HEK293T (cell line): ENCODE data around the gene CCR5AS.

Experiments used
- CTCF ChIA-PET: fragments of 350-600 bp; formaldehyde crosslinking; extraction: SDS; loops from one replicate; lab custom pipeline; 2021; ENCODE audit warnings: antibody characterized with exemption, inconsistent platforms; lab: Yijun Ruan, JAX
- POLR2A ChIA-PET: fragments of 350-600 bp; formaldehyde crosslinking; extraction: SDS; loops from one replicate; lab custom pipeline; 2020; ENCODE audit warnings: antibody characterized with exemption, inconsistent platforms; lab: Yijun Ruan, JAX
- DNase-seq: peaks from one replicate; pipeline ENCODE4 v3.0.0; 2012; ENCODE audit warnings: mixed read lengths; ENCODE audit errors: extremely low spot score
- ARNT ChIP-seq: fragments of 450-650 bp; IDR thresholded peaks from 2 replicates; pipeline ENCODE4 v1.6.1; 2017; ENCODE audit warnings: mild to moderate bottlenecking
- BHLHE40 ChIP-seq: fragments of 450-650 bp; IDR thresholded peaks from 2 replicates; pipeline ENCODE4 v1.6.1; 2016; ENCODE audit warnings: mild to moderate bottlenecking, moderate library complexity, borderline replicate concordance
- CTBP1 ChIP-seq: fragments of 450-650 bp; IDR thresholded peaks from 2 replicates; pipeline ENCODE4 v1.6.1; 2016; ENCODE audit warnings: borderline replicate concordance
- ELF4 ChIP-seq: fragments of 450-650 bp; IDR thresholded peaks from 2 replicates; pipeline ENCODE4 v1.6.1; 2017; ENCODE audit warnings: antibody characterized with exemption
- FOXA1 ChIP-seq: fragments of 450-650 bp; IDR thresholded peaks from 2 replicates; pipeline ENCODE4 v1.6.1; 2016; ENCODE audit warnings: mild to moderate bottlenecking
- FOXK2 ChIP-seq: fragments of 450-650 bp; IDR thresholded peaks from 2 replicates; pipeline ENCODE4 v1.6.1; 2016; ENCODE audit warnings: mild to moderate bottlenecking
- FOXM1 ChIP-seq: fragments of 450-650 bp; IDR thresholded peaks from 2 replicates; pipeline ENCODE4 v1.6.1; 2017; ENCODE audit warnings: mild to moderate bottlenecking, borderline replicate concordance
- HDGF ChIP-seq: fragments of 450-650 bp; IDR thresholded peaks from 2 replicates; pipeline ENCODE4 v1.6.1; 2017; ENCODE audit warnings: antibody characterized with exemption, borderline replicate concordance
- L3MBTL2 ChIP-seq: fragments of 450-650 bp; conservative IDR thresholded peaks from 2 replicates; pipeline ENCODE4 v1.6.1; 2016; ENCODE audit warnings: mild to moderate bottlenecking
- LEF1 ChIP-seq: fragments of 450-650 bp; IDR thresholded peaks from 2 replicates; pipeline ENCODE4 v1.6.1; 2017; ENCODE audit warnings: mild to moderate bottlenecking, borderline replicate concordance
- NFRKB ChIP-seq: fragments of 450-650 bp; IDR thresholded peaks from 2 replicates; pipeline ENCODE4 v1.6.1; 2016; ENCODE audit warnings: mild to moderate bottlenecking, moderate library complexity
- SP1 ChIP-seq: fragments of 450-650 bp; IDR thresholded peaks from 2 replicates; pipeline ENCODE4 v1.6.1; 2017
- SUZ12 ChIP-seq: fragments of 450-650 bp; IDR thresholded peaks from 2 replicates; pipeline ENCODE4 v1.6.1; 2016; ENCODE audit warnings: mild to moderate bottlenecking
- TARDBP ChIP-seq: fragments of 450-650 bp; IDR thresholded peaks from 2 replicates; pipeline ENCODE4 v1.6.1; 2016
- ZNF384 ChIP-seq: fragments of 450-650 bp; IDR thresholded peaks from 2 replicates; pipeline ENCODE4 v1.6.1; 2016
- TF ChIP-seq, protein P1 (sequence below): fragments of 450-650 bp; IDR thresholded peaks from 2 replicates; pipeline ENCODE4 v1.6.1; 2016

CCR5AS gene

DNA sequence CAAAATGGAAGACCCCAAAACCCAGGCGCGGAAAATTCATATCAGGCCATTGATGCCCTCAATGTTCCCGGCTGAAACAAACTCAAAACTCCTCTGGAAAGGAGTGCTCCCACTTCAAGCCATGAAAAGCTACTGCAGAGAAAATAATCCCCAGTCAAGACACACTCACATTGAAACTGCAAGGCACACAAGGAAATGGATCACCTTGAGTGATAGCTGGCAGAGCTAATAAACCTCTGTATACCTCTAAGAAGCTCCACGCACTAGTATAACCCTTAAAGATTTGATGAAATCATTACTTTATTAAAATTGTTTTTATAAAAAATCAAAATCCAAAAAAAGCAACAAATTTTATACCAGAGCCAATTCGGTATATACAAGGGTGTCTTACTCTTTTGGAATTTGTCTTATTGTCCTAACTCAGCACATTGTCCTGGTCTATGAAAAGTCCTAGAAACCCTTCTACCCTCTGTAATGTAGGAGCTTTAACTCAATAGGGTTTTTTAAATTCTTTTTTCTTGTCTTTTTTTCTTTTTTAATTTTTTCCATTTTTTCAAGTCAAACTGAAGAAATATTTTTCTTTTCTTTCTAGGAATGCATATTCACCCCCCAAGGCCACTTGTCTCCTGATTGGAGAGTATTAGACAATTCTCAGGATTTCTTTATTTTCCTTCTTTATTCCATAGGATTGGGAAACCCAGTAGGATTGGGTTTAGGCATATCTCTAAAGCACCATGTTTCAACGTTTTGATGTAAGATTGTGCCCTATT, 8.5 kb downstream of the CCR5AS start:
- no peak for DNase-seq
- ChIA-PET POLR2A (no interaction called here), CTCF (no interaction called here)
- no peak for TF ChIP-seq ELF4
- TF ChIP-seq BHLHE40: no peak
- TF ChIP-seq SP1: no peak
- TF ChIP-seq LEF1: no peak
- no peak for TF ChIP-seq FOXM1
- TF ChIP-seq, protein P1, sequence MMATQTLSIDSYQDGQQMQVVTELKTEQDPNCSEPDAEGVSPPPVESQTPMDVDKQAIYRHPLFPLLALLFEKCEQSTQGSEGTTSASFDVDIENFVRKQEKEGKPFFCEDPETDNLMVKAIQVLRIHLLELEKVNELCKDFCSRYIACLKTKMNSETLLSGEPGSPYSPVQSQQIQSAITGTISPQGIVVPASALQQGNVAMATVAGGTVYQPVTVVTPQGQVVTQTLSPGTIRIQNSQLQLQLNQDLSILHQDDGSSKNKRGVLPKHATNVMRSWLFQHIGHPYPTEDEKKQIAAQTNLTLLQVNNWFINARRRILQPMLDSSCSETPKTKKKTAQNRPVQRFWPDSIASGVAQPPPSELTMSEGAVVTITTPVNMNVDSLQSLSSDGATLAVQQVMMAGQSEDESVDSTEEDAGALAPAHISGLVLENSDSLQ: no peak
- TF ChIP-seq FOXK2: no peak
- TF ChIP-seq CTBP1: no peak
- no peak for TF ChIP-seq FOXA1
- no peak for TF ChIP-seq ARNT
- TF ChIP-seq TARDBP: no peak

DNA sequence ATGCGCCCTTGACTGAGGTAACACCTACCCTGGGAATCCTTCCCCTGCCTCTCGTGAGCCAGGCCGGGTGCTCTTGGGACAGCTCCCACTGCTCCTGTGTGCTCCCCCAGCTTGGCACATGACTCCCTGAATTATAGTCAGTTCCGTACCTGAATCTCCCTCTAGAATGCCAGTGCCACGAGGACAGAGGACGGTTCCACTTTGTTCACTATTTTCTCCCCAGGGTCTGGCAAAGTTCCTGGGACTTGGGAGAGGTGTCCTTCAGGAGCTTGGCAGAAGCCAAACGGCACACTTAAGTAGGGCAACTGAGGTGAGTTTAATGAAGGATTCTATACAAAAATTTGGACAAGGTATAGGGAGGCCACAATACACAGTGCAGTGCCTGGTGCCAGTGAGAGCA, 9.8 kb downstream of the CCR5AS start:
- no peak for TF ChIP-seq NFRKB
- TF ChIP-seq L3MBTL2: no peak
- TF ChIP-seq SP1: no peak
- TF ChIP-seq ZNF384: no peak
- TF ChIP-seq TARDBP: no peak
- TF ChIP-seq ELF4: no peak
- no peak for TF ChIP-seq ARNT
- no peak for TF ChIP-seq LEF1
- no peak for TF ChIP-seq FOXA1
- DNase-seq: no peak
- ChIA-PET POLR2A (no interaction called here), CTCF (no interaction called here)

DNA sequence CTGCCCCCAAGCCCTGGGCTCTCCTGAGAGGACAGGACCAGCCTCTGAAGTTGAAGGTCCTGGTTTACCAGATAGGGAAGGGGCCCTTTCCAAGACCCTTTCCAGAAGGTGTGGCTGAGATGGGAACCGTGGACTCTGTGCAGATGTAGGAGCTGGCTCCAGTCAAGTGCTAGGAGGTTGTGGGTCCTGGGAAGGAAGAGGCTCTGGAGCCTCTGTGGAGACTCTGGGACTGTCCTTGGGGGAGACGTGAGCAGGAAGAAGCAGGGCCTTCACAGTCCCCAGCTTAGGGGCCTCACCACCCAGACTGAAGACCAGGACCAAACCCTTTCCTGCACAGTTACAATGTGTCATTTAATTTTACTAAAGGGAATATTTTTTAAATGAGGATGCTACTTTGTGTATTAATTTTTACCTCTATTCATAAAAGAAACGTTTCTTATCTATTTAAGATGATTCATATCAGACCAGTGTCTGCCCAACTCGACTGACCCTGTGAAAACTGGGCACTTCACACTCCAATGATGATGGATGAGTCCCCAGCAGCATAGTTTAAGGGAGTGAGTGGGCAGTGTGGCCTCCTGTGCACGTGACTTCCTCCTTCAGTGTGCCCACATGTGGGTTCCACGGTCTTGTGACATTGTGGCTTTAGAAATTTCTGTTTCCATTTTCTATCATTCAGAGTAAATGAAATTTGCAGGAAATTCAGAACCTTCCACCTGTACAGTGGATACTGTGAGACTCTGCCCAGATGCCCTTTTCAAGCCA, 10.9 kb downstream of the CCR5AS start:
- TF ChIP-seq, protein P1: no peak
- TF ChIP-seq ELF4: no peak
- TF ChIP-seq ZNF384: no peak
- no peak for TF ChIP-seq FOXM1
- TF ChIP-seq FOXK2: no peak
- no peak for TF ChIP-seq HDGF
- TF ChIP-seq SUZ12: no peak
- TF ChIP-seq ARNT: no peak
- CTCF ChIA-PET: interaction anchor here (0.7 kb wide), 1 partner anchor 42 kb away, joined by 3 read pairs; no protein-coding TSS in a partner anchor
- no peak for DNase-seq
- POLR2A ChIA-PET: no interaction called here

DNA sequence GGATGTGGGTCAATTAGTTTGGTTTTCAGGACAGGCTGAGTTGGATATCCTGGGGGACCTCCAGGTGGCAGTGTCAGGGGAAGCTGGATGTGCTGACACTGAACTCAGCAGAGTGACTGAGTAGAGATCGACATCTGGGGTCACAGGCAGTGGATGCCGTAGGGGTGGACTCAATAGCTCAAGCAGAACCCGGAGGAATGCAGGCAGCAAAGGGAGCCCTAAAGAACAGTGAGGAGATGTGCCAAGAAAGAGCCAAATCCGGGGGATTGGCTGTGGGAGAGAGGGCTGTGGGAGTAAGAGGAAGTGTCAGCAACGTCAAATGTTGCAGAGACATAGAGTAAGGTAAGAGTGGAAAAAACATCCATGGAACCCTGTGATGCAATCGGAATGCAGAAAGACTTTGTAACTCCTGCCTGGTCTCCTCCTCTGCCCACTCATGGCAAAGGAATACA, 11.6 kb downstream of the CCR5AS start:
- CTCF ChIA-PET: interaction anchor here (0.7 kb wide), 1 partner anchor 43 kb away, joined by 3 read pairs; no protein-coding TSS in a partner anchor
- POLR2A ChIA-PET: no interaction called here
- no peak for TF ChIP-seq ARNT
- TF ChIP-seq, protein P1: no peak
- TF ChIP-seq L3MBTL2: no peak
- TF ChIP-seq BHLHE40: no peak
- TF ChIP-seq FOXM1: no peak
- no peak for TF ChIP-seq ELF4
- no peak for TF ChIP-seq NFRKB
- TF ChIP-seq HDGF: no peak
- TF ChIP-seq FOXK2: no peak
- TF ChIP-seq ZNF384: no peak
- no peak for TF ChIP-seq SP1
- no peak for TF ChIP-seq TARDBP
- TF ChIP-seq CTBP1: no peak
- TF ChIP-seq SUZ12: no peak
- no peak for DNase-seq

DNA sequence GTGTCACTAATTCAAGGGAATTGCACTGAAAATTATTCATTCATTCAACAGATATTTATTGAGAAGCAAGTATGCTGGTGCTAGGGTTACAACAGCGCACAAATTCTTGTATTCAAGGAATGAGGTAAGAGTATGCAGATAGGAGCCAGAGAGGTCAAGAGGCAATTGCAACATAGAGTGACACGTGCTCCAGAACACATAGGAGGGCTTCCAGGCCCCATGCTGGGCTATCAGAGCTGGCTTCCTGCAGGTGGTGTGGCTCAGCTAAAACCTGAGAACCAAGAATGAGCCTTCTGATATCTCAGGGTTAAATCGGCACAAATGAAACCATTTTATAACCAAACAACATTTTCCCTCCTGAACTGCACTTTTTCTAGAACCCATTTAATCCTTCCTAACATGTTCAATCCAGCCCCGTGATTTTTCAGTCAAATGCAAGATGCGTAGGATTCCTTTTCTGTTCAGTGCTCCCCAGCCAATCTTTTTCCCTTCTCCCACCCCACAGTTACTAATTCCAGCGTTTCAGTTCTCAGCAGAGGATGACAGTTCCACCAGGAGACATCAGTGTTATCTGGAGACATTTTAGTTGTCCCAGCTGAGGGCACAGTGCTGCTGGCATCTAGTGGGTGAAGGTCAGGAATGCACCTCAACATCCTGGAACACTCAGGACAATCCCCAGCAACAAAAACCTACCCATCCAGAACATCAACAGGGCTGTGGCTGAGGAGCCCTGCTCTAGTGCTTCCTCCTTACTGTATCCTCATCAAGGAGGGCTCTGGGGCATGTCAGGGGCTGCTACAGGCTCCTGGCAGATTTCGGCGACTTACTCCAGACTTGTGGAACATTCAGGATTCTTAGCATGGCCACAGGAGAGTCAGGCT, 13.1 kb downstream of the CCR5AS start:
- TF ChIP-seq, protein P1: 0 out of 2 replicates have a peak, but pooled peaks have one; percentile 12
- TF ChIP-seq ARNT: no peak
- ChIA-PET CTCF (no interaction called here), POLR2A (no interaction called here)
- no peak for DNase-seq
